ENCODE results near the gene NPDC1. TPM values are rescaled to one million over a fixed set of nuclear protein-coding genes. Genes with fewer than 3 reads are reported as not detected.
"Not testable (repeated sequence)": the region's sequence is repeated elsewhere in the genome, so short reads cannot be mapped to it uniquely, and the experiment has no call there.

The NPDC1 gene
- total and polyA plus RNA-seq, 2 of the 8 experiments (the other 6 are each of a cell fraction or from before 2014, with no cell fraction given): 26.2 to 44.1 TPM

- H2AK5ac ChIP-seq (ENCODE audit: low read depth, low read length); H3K27me3 ChIP-seq (replicated peaks in 1 of 4; ENCODE audit: control insufficient read depth in 3 of 4, extremely low read depth in 1 of 4, insufficient read depth in 3 of 4, low read length in 3 of 4); H3K56ac ChIP-seq (replicated peaks; ENCODE audit: insufficient read length, low read depth, low read length); H3K4me3 ChIP-seq (ENCODE audit: extremely low read depth in 1 of 4, insufficient read depth in 2 of 4, low read depth in 3 of 4, low read length in 4 of 4); H4K20me1 ChIP-seq (replicated peaks in 1 of 2; ENCODE audit: control insufficient read depth in 1 of 2, insufficient read depth in 2 of 2, low read length in 2 of 2); H3K18ac ChIP-seq (ENCODE audit: extremely low read depth, low read length); H3K79me1 ChIP-seq (ENCODE audit: low read depth, low read length); DNase-seq (ENCODE audit: low read depth in 1 of 2, low spot score in 2 of 2); POLR2A ChIA-PET (ENCODE audit: partially characterized antibody); H4K91ac ChIP-seq (replicated peaks; ENCODE audit: insufficient read length, low read length); H3K23ac ChIP-seq (ENCODE audit: insufficient read length); H3K36me3 ChIP-seq (ENCODE audit: control insufficient read depth in 2 of 4, insufficient read depth in 4 of 4, low read length in 3 of 4); H3K9ac ChIP-seq (replicated peaks in 1 of 4; ENCODE audit: extremely low read depth in 1 of 4, low read depth in 3 of 4, low read length in 3 of 4); H2BK120ac ChIP-seq (replicated peaks; ENCODE audit: low read depth, low read length); H3K14ac ChIP-seq (ENCODE audit: insufficient read length); FAIRE-seq; H3K4me1 ChIP-seq (replicated peaks in 1 of 4; ENCODE audit: control insufficient read depth in 3 of 4, insufficient read depth in 4 of 4, low read length in 3 of 4); H2BK20ac ChIP-seq (ENCODE audit: low read length); H3K4ac ChIP-seq (replicated peaks; ENCODE audit: insufficient read length, low read depth, low read length); H3K4me2 ChIP-seq (ENCODE audit: insufficient read depth in 1 of 2, low read depth in 2 of 2, low read length in 2 of 2); H2BK5ac ChIP-seq (ENCODE audit: low read depth, low read length); H4K8ac ChIP-seq (ENCODE audit: extremely low read depth, insufficient read depth, low read length); H3K9me3 ChIP-seq (ENCODE audit: insufficient read depth in 2 of 2, low read depth in 1 of 2, low read length in 1 of 2); H4K5ac ChIP-seq (ENCODE audit: insufficient read length, low read depth, low read length); H2BK15ac ChIP-seq (ENCODE audit: low read length); H2AFZ ChIP-seq (ENCODE audit: low read length); H3K79me2 ChIP-seq (ENCODE audit: control insufficient read depth in 1 of 2, insufficient read depth in 2 of 2, low read length in 2 of 2); H2BK12ac ChIP-seq (ENCODE audit: low read depth, low read length); H3K23me2 ChIP-seq (ENCODE audit: low read depth, low read length); H3K27ac ChIP-seq (ENCODE audit: low read depth, low read length): not testable (repeated sequence)
- CTCF ChIA-PET (ENCODE audit: partially characterized antibody): interaction anchor here (0.7 to 4.2 kb wide), 7 partner anchors 8 to 262 kb away, joined by 3 to 65 read pairs (median 21); partner anchors contain the start of genes LCN12, PTGDS and SAPCD2
- WGBS, 2 experiments (ENCODE audit: extremely low coverage in 1 of 2, insufficient coverage in 1 of 2, insufficient read length in 1 of 2, insufficient replicate concordance in 2 of 2, low coverage in 1 of 2, low lambda C conversion rate in 2 of 2, missing lambda C conversion rate in 1 of 2): 95% methylated on average over 5 of the region's 5 CpGs; no CpG with 5 or more reads in 1 of the 2 experiments
Measured at GRCh38 chr9:137033481-137033880, 12.5 kb downstream of the NPDC1 start.
